Measurements from ENCODE around the gene EEF2KMT.
"Not testable (repeated sequence)": the region's sequence is repeated elsewhere in the genome, so short reads cannot be mapped to it uniquely, and the experiment has no call there.

GRCh38 chr16:5096437-5097060 is 1.0 kb downstream of the EEF2KMT start:
- TF ChIP-seq CTCF (conservative IDR thresholded peaks at IDR 0.05); EZH2 (IDR thresholded peaks at IDR 0.05; ENCODE audit: low read depth): not testable (repeated sequence)
